ENCODE data around the gene PPARG. TPM values are rescaled to one million over a fixed set of nuclear protein-coding genes. Genes with fewer than 3 reads are reported as not detected.
"Not testable (repeated sequence)": the region's sequence is repeated elsewhere in the genome, so short reads cannot be mapped to it uniquely, and the experiment has no call there.

PPARG gene
- total RNA-seq, 1 donor from 2014 or later = 40.1 TPM

DNA sequence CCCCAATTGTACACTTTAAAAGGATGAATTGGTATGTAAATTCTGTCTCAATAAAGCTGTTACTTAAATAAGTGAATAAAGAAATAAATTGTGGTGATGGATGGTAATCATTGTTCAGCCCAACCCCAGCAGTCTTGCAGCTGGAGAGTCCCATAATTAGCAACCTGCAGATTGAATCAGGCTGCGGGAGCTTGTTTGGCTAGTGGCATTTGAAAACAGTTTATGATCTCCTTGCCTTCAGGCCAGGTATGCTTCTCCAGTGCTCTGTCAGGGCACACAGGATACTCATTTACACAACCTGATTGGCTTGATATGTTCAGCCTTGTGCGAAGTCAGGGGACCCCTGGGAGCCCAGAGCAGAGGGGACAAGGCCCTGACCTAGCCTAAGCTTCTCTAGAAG, 178.9 kb downstream of the PPARG start:
- Mint-ChIP-seq H3K36me3 (ENCODE audit: low read depth) (no peaks in the 10 kb centered on the region), H3K9me3 (no peaks in the 10 kb centered on the region), H3K27ac (no peak overlapping the region), H3K4me1 (ENCODE audit: low read depth) (peaks cover 18% of the 10 kb centered on the region), H3K27me3 (ENCODE audit: low read depth) (no peaks in the 10 kb centered on the region), H3K4me3 (ENCODE audit: low read depth) (no peak overlapping the region)
- intact Hi-C loops (cut with micrococcal nuclease) = no loop called here
- DNase-seq (ENCODE audit: low spot score) = no peak

GRCh38 chr3:12468276-12468675, 179.4 kb downstream of the PPARG start:
- intact Hi-C loops (cut with micrococcal nuclease) = no loop called here
- no peaks in the 10 kb centered on the region for H3K27me3 Mint-ChIP-seq (ENCODE audit: low read depth)
- no peaks in the 10 kb centered on the region for H3K36me3 Mint-ChIP-seq (ENCODE audit: low read depth)
- no peak overlapping the region for H3K4me3 Mint-ChIP-seq (ENCODE audit: low read depth)
- DNase-seq (ENCODE audit: low spot score) = no peak
- no peak overlapping the region for H3K27ac Mint-ChIP-seq
- no peaks in the 10 kb centered on the region for H3K9me3 Mint-ChIP-seq
- peaks cover 18% of the 10 kb centered on the region for H3K4me1 Mint-ChIP-seq (ENCODE audit: low read depth)

GRCh38 chr3:12468757-12469156, 179.9 kb downstream of the PPARG start:
- H3K4me1 Mint-ChIP-seq (ENCODE audit: low read depth) = peaks cover 18% of the 10 kb centered on the region
- no peak overlapping the region for H3K27ac Mint-ChIP-seq
- no peak for DNase-seq (ENCODE audit: low spot score)
- H3K36me3 Mint-ChIP-seq (ENCODE audit: low read depth) = no peaks in the 10 kb centered on the region
- H3K27me3 Mint-ChIP-seq (ENCODE audit: low read depth) = no peaks in the 10 kb centered on the region
- intact Hi-C loops (cut with micrococcal nuclease) = no loop called here
- H3K4me3 Mint-ChIP-seq (ENCODE audit: low read depth) = no peak overlapping the region
- no peaks in the 10 kb centered on the region for H3K9me3 Mint-ChIP-seq

GRCh38 chr3:12469222-12469621, 180.4 kb downstream of the PPARG start:
- not testable (repeated sequence) for DNase-seq (ENCODE audit: low spot score)
- peaks cover 18% of the 10 kb centered on the region for H3K4me1 Mint-ChIP-seq (ENCODE audit: low read depth)

DNA sequence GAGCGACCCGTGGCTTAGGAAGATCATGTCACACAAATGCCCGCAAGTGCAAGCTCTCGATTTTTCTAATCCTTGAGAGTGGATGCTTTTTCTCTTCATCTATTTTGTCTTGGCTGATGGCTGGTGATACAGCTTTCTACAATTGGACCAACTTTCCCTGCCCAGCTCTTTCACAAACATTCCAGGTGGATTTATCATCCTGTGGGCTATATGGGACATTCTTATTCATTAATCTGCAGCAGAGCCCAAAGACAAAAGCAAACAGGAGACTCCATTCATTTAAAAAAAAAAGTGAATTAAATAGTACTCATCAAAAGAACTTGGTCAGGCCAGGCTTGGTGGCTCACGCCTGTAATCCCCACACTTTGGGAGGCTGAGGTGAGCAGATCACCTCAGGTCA, 181.2 kb downstream of the PPARG start:
- intact Hi-C loops (cut with micrococcal nuclease) = loop anchor here (2.0 kb wide), 2 partner anchors 45 to 75 kb away; no protein-coding TSS in a partner anchor
- no peak for DNase-seq (ENCODE audit: low spot score)
- Mint-ChIP-seq H3K27me3 (ENCODE audit: low read depth) (no peaks in the 10 kb centered on the region), H3K4me3 (ENCODE audit: low read depth) (no peak overlapping the region), H3K27ac (no peak overlapping the region), H3K9me3 (no peaks in the 10 kb centered on the region), H3K4me1 (ENCODE audit: low read depth) (peaks cover 18% of the 10 kb centered on the region), H3K36me3 (ENCODE audit: low read depth) (no peaks in the 10 kb centered on the region)

More at GRCh38 chr3:12469222-12469621, 180.4 kb downstream of the PPARG start:
- H3K4me3 Mint-ChIP-seq (ENCODE audit: low read depth); H3K27ac Mint-ChIP-seq; H3K9me3 Mint-ChIP-seq; intact Hi-C loops (cut with micrococcal nuclease); H3K36me3 Mint-ChIP-seq (ENCODE audit: low read depth); H3K27me3 Mint-ChIP-seq (ENCODE audit: low read depth): not testable (repeated sequence)

GRCh38 chr3:12470680-12471079, 181.8 kb downstream of the PPARG start:
- peak overlapping the region; percentile 10 for H3K4me3 Mint-ChIP-seq (ENCODE audit: low read depth)
- H3K36me3 Mint-ChIP-seq (ENCODE audit: low read depth) = no peaks in the 10 kb centered on the region
- peak overlapping the region; percentile 62 for H3K27ac Mint-ChIP-seq
- intact Hi-C loops (cut with micrococcal nuclease) = loop anchor here (2.0 kb wide), 2 partner anchors 46 to 76 kb away; no protein-coding TSS in a partner anchor
- peaks cover 18% of the 10 kb centered on the region for H3K4me1 Mint-ChIP-seq (ENCODE audit: low read depth)
- no peaks in the 10 kb centered on the region for H3K27me3 Mint-ChIP-seq (ENCODE audit: low read depth)
- no peaks in the 10 kb centered on the region for H3K9me3 Mint-ChIP-seq
- DNase-seq (ENCODE audit: low spot score) = no peak

- Mint-ChIP-seq H3K27ac (peak overlapping the region; percentile 62), H3K4me3 (ENCODE audit: low read depth) (peak overlapping the region; percentile 10), H3K36me3 (ENCODE audit: low read depth) (no peaks in the 10 kb centered on the region), H3K27me3 (ENCODE audit: low read depth) (no peaks in the 10 kb centered on the region), H3K9me3 (no peaks in the 10 kb centered on the region), H3K4me1 (ENCODE audit: low read depth) (peaks cover 18% of the 10 kb centered on the region)
- intact Hi-C loops (cut with micrococcal nuclease) = loop anchor here (2.0 kb wide), 2 partner anchors 46 to 76 kb away; no protein-coding TSS in a partner anchor
- no peak for DNase-seq (ENCODE audit: low spot score)
Observed at GRCh38 chr3:12471241-12471640, 182.4 kb downstream of the PPARG start.

GRCh38 chr3:12472000-12472610, 183.2 kb downstream of the PPARG start:
- no peaks in the 10 kb centered on the region for H3K9me3 Mint-ChIP-seq
- H3K36me3 Mint-ChIP-seq (ENCODE audit: low read depth) = no peaks in the 10 kb centered on the region
- intact Hi-C loops (cut with micrococcal nuclease) = loop anchor here (2.0 kb wide), 2 partner anchors 47 to 77 kb away; no protein-coding TSS in a partner anchor
- no peaks in the 10 kb centered on the region for H3K27me3 Mint-ChIP-seq (ENCODE audit: low read depth)
- peaks cover 18% of the 10 kb centered on the region for H3K4me1 Mint-ChIP-seq (ENCODE audit: low read depth)
- H3K27ac Mint-ChIP-seq = no peak overlapping the region
- H3K4me3 Mint-ChIP-seq (ENCODE audit: low read depth) = no peak overlapping the region
- no peak for DNase-seq (ENCODE audit: low spot score)

DNA sequence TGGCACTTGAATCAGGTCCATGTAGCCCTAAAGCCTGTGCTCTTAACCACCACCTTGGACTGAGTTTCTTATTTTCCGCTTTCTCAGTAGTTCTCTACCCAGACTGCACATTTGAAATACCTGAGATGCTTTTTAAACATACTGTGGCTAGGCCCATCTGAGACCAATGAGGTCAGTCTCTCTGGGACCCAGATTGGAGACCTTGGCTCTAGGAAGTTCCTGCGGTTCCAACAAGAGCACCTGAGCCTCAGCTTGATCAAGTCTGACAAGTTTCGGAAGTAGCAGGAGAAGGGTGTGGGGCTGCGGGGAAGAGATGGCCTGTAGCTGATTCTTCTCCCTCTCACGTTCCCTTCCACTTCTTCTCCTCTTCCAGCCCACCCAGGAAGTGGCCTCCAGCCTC, 183.9 kb downstream of the PPARG start:
- Mint-ChIP-seq H3K4me1 (ENCODE audit: low read depth) (peaks cover 18% of the 10 kb centered on the region), H3K27me3 (ENCODE audit: low read depth) (no peaks in the 10 kb centered on the region), H3K9me3 (no peaks in the 10 kb centered on the region), H3K4me3 (ENCODE audit: low read depth) (no peak overlapping the region), H3K36me3 (ENCODE audit: low read depth) (no peaks in the 10 kb centered on the region), H3K27ac (no peak overlapping the region)
- no peak for DNase-seq (ENCODE audit: low spot score)
- intact Hi-C loops (cut with micrococcal nuclease) = no loop called here

- no peak overlapping the region for H3K4me3 Mint-ChIP-seq (ENCODE audit: low read depth)
- H3K27me3 Mint-ChIP-seq (ENCODE audit: low read depth) = no peaks in the 10 kb centered on the region
- H3K27ac Mint-ChIP-seq = no peak overlapping the region
- H3K4me1 Mint-ChIP-seq (ENCODE audit: low read depth) = peaks cover 18% of the 10 kb centered on the region
- DNase-seq (ENCODE audit: low spot score) = no peak
- no peaks in the 10 kb centered on the region for H3K36me3 Mint-ChIP-seq (ENCODE audit: low read depth)
- H3K9me3 Mint-ChIP-seq = no peaks in the 10 kb centered on the region
- intact Hi-C loops (cut with micrococcal nuclease) = no loop called here
Observed at GRCh38 chr3:12473511-12473910, 184.6 kb downstream of the PPARG start.

GRCh38 chr3:12476238-12476897, 187.5 kb downstream of the PPARG start:
- H3K4me1 Mint-ChIP-seq (ENCODE audit: low read depth) = peaks cover 18% of the 10 kb centered on the region
- no peak overlapping the region for H3K27ac Mint-ChIP-seq
- intact Hi-C loops (cut with micrococcal nuclease) = no loop called here
- no peak for DNase-seq (ENCODE audit: low spot score)
- no peaks in the 10 kb centered on the region for H3K27me3 Mint-ChIP-seq (ENCODE audit: low read depth)
- H3K36me3 Mint-ChIP-seq (ENCODE audit: low read depth) = no peaks in the 10 kb centered on the region
- no peaks in the 10 kb centered on the region for H3K9me3 Mint-ChIP-seq
- no peak overlapping the region for H3K4me3 Mint-ChIP-seq (ENCODE audit: low read depth)

DNA sequence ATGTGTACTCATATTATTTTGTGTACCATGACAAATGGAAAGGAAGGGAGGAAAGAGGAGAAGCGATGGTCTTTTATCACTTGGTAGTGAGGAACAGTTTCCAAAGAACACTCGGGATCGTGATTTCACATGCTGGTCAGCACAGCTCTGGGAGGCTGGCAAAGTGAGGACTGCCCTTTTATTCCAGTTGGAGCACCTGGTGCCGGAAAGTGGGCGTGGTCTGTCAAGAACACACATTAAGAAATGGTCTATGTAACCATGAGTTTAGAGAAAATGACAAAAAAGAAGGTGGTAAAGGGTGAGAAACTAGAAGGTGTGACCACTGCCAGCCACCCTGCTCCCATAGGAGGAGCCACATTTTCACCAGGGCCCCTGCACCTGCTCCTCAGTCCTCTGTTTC, 188.4 kb downstream of the PPARG start:
- Mint-ChIP-seq H3K9me3 (no peaks in the 10 kb centered on the region), H3K4me3 (ENCODE audit: low read depth) (no peak overlapping the region), H3K27me3 (ENCODE audit: low read depth) (no peaks in the 10 kb centered on the region), H3K27ac (no peak overlapping the region), H3K4me1 (ENCODE audit: low read depth) (peaks cover 13% of the 10 kb centered on the region), H3K36me3 (ENCODE audit: low read depth) (no peaks in the 10 kb centered on the region)
- DNase-seq (ENCODE audit: low spot score) = no peak
- intact Hi-C loops (cut with micrococcal nuclease) = no loop called here

- no peak overlapping the region for H3K4me3 Mint-ChIP-seq (ENCODE audit: low read depth)
Observed at GRCh38 chr3:12478326-12478725, 189.5 kb downstream of the PPARG start.

More at GRCh38 chr3:12478326-12478725, 189.5 kb downstream of the PPARG start:
- no peak for DNase-seq (ENCODE audit: low spot score)
- no peaks in the 10 kb centered on the region for H3K27me3 Mint-ChIP-seq (ENCODE audit: low read depth)
- H3K36me3 Mint-ChIP-seq (ENCODE audit: low read depth) = no peaks in the 10 kb centered on the region
- intact Hi-C loops (cut with micrococcal nuclease) = no loop called here
- H3K27ac Mint-ChIP-seq = no peak overlapping the region
- peaks cover 13% of the 10 kb centered on the region for H3K4me1 Mint-ChIP-seq (ENCODE audit: low read depth)
- H3K9me3 Mint-ChIP-seq = no peaks in the 10 kb centered on the region
